AG04449 (cell line): ENCODE measurements around the gene IP6K3.

Experiments
- CTCF ChIA-PET: fragments of 350-600 bp; formaldehyde crosslinking; extraction: SDS; loops from one replicate; lab custom pipeline; 2021; ENCODE audit warnings: antibody characterized with exemption; lab: Yijun Ruan, JAX
- POLR2A ChIA-PET: fragments of 400-600, 350-600 bp; formaldehyde crosslinking; extraction: SDS; loops from one replicate; lab custom pipeline; 2020; ENCODE audit warnings: antibody characterized with exemption, inconsistent platforms; lab: Yijun Ruan, JAX
- DNase-seq: peaks from one replicate; pipeline ENCODE4 v3.0.0-alpha.2; 2010; ENCODE audit warnings: low read depth, low spot score
- H3K4me3 ChIP-seq: 2 replicates; pipeline ENCODE4 v1.5.1; 2011; ENCODE audit warnings: low read depth, mild to moderate bottlenecking, control low read depth, low read length
- CTCF ChIP-seq: IDR thresholded peaks from one replicate; pipeline ENCODE4 v1.5.1; 2011; ENCODE audit warnings: mild to moderate bottlenecking, moderate library complexity, low read length, control low read depth, inconsistent platforms; ENCODE audit not compliant: insufficient read depth; ENCODE audit errors: missing control alignments

Gene IP6K3

GRCh38 chr6:33683051-33683571 lies 63.6 kb downstream of the IP6K3 start:
- POLR2A ChIA-PET = no interaction called here
- no peak for DNase-seq
- H3K4me3 ChIP-seq = no peak overlapping the region
- TF ChIP-seq CTCF = no peak
- CTCF ChIA-PET = interaction anchor here (1.4 to 2.7 kb wide), 4 partner anchors 11 to 93 kb away, joined by 8 to 16 read pairs (median 10); no protein-coding TSS in a partner anchor

GRCh38 chr6:33682341-33682740 lies 64.4 kb downstream of the IP6K3 start:
- CTCF ChIA-PET = interaction anchor here (2.0 to 2.7 kb wide), 2 partner anchors 12 to 18 kb away, joined by 8 to 16 read pairs; no protein-coding TSS in a partner anchor
- no peak for DNase-seq
- H3K4me3 ChIP-seq = no peak overlapping the region
- no peak for TF ChIP-seq CTCF
- POLR2A ChIA-PET = no interaction called here

GRCh38 chr6:33679761-33680160 lies 66.9 kb downstream of the IP6K3 start:
- ChIA-PET POLR2A (no interaction called here), CTCF (interaction anchor here (1.0 to 2.7 kb wide), 2 partner anchors 10 to 21 kb away, joined by 5 to 7 read pairs; no protein-coding TSS in a partner anchor)
- TF ChIP-seq CTCF = no peak
- H3K4me3 ChIP-seq = no peak overlapping the region
- no peak for DNase-seq

- ChIA-PET CTCF (interaction anchor here (1.0 to 8.0 kb wide), 5 partner anchors 11 to 91 kb away, joined by 3 to 75 read pairs (median 5); partner anchors contain the start of gene UQCC2), POLR2A (no interaction called here)
- DNase-seq = no peak
- no peak for TF ChIP-seq CTCF
- no peak overlapping the region for H3K4me3 ChIP-seq
Measured at GRCh38 chr6:33678932-33679490, 67.7 kb downstream of the IP6K3 start.

- no peak for DNase-seq
- no peak for TF ChIP-seq CTCF
- ChIA-PET CTCF (interaction anchor here (0.9 to 8.0 kb wide), 6 partner anchors 12 to 90 kb away, joined by 3 to 75 read pairs (median 4); partner anchors contain the start of gene UQCC2), POLR2A (no interaction called here)
- no peak overlapping the region for H3K4me3 ChIP-seq
Measured at GRCh38 chr6:33678233-33678931, 68.3 kb downstream of the IP6K3 start.

GRCh38 chr6:33677689-33678088 lies 69.0 kb downstream of the IP6K3 start:
- no peak overlapping the region for H3K4me3 ChIP-seq
- POLR2A ChIA-PET = no interaction called here
- no peak for DNase-seq
- no peak for TF ChIP-seq CTCF
- CTCF ChIA-PET = interaction anchor here (0.9 to 8.0 kb wide), 4 partner anchors 12 to 89 kb away, joined by 3 to 75 read pairs (median 6); no protein-coding TSS in a partner anchor
